Iris pigment epithelial cell (primary cell): ENCODE results near the gene NDRG2.

Experiments
- DNase-seq: peaks from one replicate; pipeline ENCODE4 v3.0.0-alpha.2; 2011; ENCODE audit warnings: low read depth

NDRG2 gene

GRCh38 chr14:21033133-21033698 is 8.4 kb upstream of the NDRG2 start:
- no peak for DNase-seq

GRCh38 chr14:21032326-21033132 is 7.7 kb upstream of the NDRG2 start:
- DNase-seq = no peak

- no peak for DNase-seq
Measured at GRCh38 chr14:21030531-21030930, 5.7 kb upstream of the NDRG2 start.

GRCh38 chr14:21029917-21030316 is 5.1 kb upstream of the NDRG2 start, which contains the start of gene TPPP2:
Gene TPPP2 (plus strand): TSS chr14:21030217. CDS start chr14:21030582, 365 bp downstream.
- no peak for DNase-seq

GRCh38 chr14:21026988-21027315 is 2.1 kb upstream of the NDRG2 start:
- DNase-seq = no peak

- DNase-seq = no peak
Measured at GRCh38 chr14:21026274-21026987, 1.6 kb upstream of the NDRG2 start.

GRCh38 chr14:21025371-21026273 is 761 bp upstream of the NDRG2 start:
- no peak for DNase-seq

GRCh38 chr14:21023817-21024584 is 860 bp downstream of the NDRG2 start:
- no peak for DNase-seq

- DNase-seq = no peak
Measured at GRCh38 chr14:21023174-21023573, 1.7 kb downstream of the NDRG2 start.

GRCh38 chr14:21022686-21023085 is 2.2 kb downstream of the NDRG2 start:
- no peak for DNase-seq

GRCh38 chr14:21020977-21021545 is 3.8 kb downstream of the NDRG2 start:
- DNase-seq = no peak

- no peak for DNase-seq
Measured at GRCh38 chr14:21019366-21019765, 5.5 kb downstream of the NDRG2 start.

- DNase-seq = no peak
Measured at GRCh38 chr14:21018781-21019180, 6.1 kb downstream of the NDRG2 start.

GRCh38 chr14:21018286-21018685 is 6.6 kb downstream of the NDRG2 start:
- DNase-seq = no peak

- no peak for DNase-seq
Measured at GRCh38 chr14:21017528-21018245, 7.2 kb downstream of the NDRG2 start.

- DNase-seq = no peak
Measured at GRCh38 chr14:21016413-21017190, 8.3 kb downstream of the NDRG2 start.

- DNase-seq = no peak
Measured at GRCh38 chr14:21015312-21015711, 9.5 kb downstream of the NDRG2 start.

- peak; percentile 81 for DNase-seq
Measured at GRCh38 chr14:21014761-21015190, 10.1 kb downstream of the NDRG2 start.

- DNase-seq = no peak
Measured at GRCh38 chr14:21011136-21011535, 13.7 kb downstream of the NDRG2 start.
